GM06990 (cell line): ENCODE results near the gene TDRKH.
"Not testable (repeated sequence)": the region's sequence is repeated elsewhere in the genome, so short reads cannot be mapped to it uniquely, and the experiment has no call there.

Experiments
- DNase-seq: peaks from one replicate; pipeline ENCODE4 v3.0.0-alpha.2; 2011; ENCODE audit not compliant: insufficient read length; ENCODE audit errors: extremely low read depth
- H3K27me3 ChIP-seq: replicated peaks from 2 replicates; pipeline ENCODE4 v1.6.0; 2011; ENCODE audit warnings: low read length; ENCODE audit not compliant: control insufficient read depth, insufficient read depth
- H3K36me3 ChIP-seq: 2 replicates; pipeline ENCODE4 v1.5.1; 2011; ENCODE audit warnings: low read length; ENCODE audit not compliant: control insufficient read depth, insufficient read depth
- H3K4me3 ChIP-seq: replicated peaks from 2 replicates; pipeline ENCODE4 v1.5.1; 2011; ENCODE audit warnings: low read depth, mild to moderate bottlenecking, control low read depth, low read length
- TF ChIP-seq, protein P1 (sequence below): IDR thresholded peaks from 2 replicates; pipeline ENCODE4 v1.5.1; 2011; ENCODE audit warnings: low read length, control low read depth, mild to moderate bottlenecking, inconsistent platforms; ENCODE audit not compliant: insufficient read depth, poor library complexity, severe bottlenecking

The TDRKH gene

DNA sequence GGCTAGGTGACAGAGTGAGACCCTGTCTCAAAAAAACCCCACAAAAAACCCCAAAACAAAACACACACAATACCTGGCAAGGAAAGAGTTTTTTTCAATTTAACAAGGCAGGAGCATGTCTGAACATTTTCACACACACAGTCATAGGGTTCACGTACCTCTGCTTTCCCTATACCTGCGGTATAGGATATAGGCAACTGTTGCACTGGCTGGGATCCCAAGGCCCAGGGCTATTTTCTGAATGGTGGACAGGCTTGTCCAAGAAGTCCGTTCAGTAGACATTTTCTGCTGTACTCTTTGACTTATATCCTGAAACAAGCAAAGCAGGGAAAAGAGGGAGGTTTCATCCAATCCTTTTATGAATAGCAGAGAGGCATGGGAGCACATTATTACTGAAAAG is 7.6 kb downstream of the TDRKH start:
- no peak for DNase-seq
- no peaks in the 10 kb centered on the region; the same call in 1 of the 2 replicates for H3K36me3 ChIP-seq
- TF ChIP-seq, protein P1, sequence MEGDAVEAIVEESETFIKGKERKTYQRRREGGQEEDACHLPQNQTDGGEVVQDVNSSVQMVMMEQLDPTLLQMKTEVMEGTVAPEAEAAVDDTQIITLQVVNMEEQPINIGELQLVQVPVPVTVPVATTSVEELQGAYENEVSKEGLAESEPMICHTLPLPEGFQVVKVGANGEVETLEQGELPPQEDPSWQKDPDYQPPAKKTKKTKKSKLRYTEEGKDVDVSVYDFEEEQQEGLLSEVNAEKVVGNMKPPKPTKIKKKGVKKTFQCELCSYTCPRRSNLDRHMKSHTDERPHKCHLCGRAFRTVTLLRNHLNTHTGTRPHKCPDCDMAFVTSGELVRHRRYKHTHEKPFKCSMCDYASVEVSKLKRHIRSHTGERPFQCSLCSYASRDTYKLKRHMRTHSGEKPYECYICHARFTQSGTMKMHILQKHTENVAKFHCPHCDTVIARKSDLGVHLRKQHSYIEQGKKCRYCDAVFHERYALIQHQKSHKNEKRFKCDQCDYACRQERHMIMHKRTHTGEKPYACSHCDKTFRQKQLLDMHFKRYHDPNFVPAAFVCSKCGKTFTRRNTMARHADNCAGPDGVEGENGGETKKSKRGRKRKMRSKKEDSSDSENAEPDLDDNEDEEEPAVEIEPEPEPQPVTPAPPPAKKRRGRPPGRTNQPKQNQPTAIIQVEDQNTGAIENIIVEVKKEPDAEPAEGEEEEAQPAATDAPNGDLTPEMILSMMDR, result no peak
- H3K27me3 ChIP-seq, result no peaks in the 10 kb centered on the region
- H3K4me3 ChIP-seq, result no peak overlapping the region

DNA sequence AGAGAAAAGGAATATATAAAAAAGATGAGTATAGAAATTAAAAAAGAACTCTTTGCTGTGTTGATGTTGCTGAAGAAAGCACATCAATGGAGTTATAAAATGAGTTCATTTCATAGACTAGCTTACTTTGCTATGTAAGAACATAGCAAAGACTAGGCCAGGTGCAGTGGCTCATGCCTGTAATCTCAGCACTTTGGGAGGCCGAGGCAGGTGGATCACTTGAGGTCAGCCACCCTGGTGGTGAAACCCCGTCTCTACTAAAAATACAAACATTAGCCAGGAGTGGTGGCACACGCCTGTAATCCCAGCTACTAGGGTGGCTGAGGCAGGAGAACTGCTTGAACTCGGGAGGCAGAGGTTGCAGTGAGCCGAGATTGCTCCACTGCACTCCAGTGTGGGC is 8.3 kb downstream of the TDRKH start:
- H3K27me3 ChIP-seq, H3K36me3 ChIP-seq, H3K4me3 ChIP-seq, DNase-seq: not testable (repeated sequence)

DNA sequence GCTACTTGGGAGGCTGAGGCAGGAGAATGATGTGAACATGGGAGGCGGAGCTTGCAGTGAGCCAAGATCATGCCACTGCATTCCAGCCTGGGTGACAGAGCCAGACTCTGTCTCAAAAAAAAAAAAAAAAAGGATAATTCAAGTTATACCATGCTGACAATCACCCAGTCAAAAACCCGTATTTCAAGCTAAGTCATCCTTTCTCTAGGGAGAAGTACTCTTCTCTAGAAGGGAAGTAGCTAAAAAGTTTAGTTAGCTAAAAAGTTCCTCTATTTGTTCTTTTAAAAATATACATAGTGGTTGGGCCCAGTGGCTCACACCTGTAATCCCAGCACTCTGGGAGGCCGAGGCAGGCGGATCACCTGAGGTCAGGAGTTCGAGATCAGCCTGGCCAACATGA is 9.6 kb downstream of the TDRKH start:
- H3K4me3 ChIP-seq, H3K36me3 ChIP-seq, H3K27me3 ChIP-seq, DNase-seq: not testable (repeated sequence)

DNA sequence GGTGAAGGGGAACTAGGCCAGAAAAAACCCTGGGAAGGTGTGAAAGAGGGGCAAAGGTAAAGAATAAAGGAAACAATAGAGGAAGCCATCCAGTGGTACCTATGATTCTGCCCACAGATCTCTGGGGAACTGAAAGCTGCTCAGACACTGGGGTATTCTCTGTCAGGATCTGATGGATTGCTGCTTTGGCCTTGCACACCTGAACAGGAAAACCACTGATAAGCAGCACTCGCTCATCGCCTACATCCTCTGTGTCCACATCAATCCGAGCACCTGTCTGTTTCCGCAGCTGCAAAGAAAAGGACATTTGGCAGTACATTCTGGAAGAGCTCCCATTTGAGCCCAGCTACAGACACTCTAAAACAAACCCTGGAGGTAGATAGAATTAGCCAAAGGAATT is 10.4 kb downstream of the TDRKH start:
- H3K36me3 ChIP-seq, result peaks cover 5% of the 10 kb centered on the region; the same call in 1 of the 2 replicates
- H3K4me3 ChIP-seq, result no peak overlapping the region

DNA sequence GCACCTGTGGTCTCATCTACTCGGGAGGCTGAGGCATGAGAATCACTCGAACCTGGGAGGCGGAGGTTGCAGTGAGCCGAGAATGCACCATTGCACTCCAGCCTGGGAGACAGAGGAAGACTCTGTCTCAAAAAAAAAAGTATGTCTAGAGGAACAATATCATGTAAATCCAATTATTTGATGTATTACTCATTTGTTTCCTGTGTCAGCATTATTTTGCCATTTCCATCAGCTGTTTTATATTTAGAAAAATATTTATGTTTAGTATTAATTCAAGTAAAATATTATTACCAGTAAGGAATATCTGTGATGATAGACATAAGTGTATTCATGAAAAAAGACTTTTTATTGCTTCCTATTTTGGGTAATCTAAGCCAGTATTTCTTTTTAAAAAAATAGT is 13.0 kb downstream of the TDRKH start:
- TF ChIP-seq, protein P1, result no peak
- Histone ChIP-seq H3K27me3 (no peaks in the 10 kb centered on the region), H3K36me3 (peaks cover 6% of the 10 kb centered on the region; the same call in 1 of the 2 replicates), H3K4me3 (no peak overlapping the region)
- no peak for DNase-seq

More for the DNA sequence above, 10.4 kb downstream of the TDRKH start:
- TF ChIP-seq, protein P1, result no peak
- DNase-seq, result no peak
- H3K27me3 ChIP-seq, result no peaks in the 10 kb centered on the region

DNA sequence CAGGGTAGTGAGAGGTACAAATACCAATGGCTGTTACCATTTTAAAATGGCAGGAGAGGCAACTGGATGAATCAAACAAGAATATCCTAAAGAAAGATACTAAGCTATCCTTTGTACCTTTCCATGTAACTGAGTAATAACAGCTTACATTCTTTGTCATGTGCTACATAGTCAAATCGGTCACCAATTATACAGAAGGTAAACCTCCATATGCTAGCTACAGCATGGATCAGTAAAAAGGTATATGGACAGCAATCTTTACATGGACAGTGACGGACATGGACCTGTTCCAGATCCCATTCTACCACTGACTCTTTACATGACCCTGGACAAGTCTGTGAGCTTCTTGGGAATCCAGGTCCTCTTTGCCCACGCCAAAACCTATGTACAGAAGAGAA is 13.6 kb downstream of the TDRKH start:
- no peaks in the 10 kb centered on the region for H3K27me3 ChIP-seq
- peaks cover 6% of the 10 kb centered on the region; the same call in 1 of the 2 replicates for H3K36me3 ChIP-seq
- H3K4me3 ChIP-seq, result no peak overlapping the region
- no peak for DNase-seq
- TF ChIP-seq, protein P1, result no peak
